H9 (cell line): ENCODE data around the gene FBXO31. TPM values are rescaled to one million over a fixed set of nuclear protein-coding genes. Genes with fewer than 3 reads are reported as not detected.
A peak's percentile ranks its signal among the peaks of the same experiment; 100 is the strongest.

Source experiments
- DNase-seq: peaks from one replicate; pipeline ENCODE4 v3.0.0-alpha.2; 2017
- H2AFZ ChIP-seq: one replicate; pipeline ENCODE4 v1.6.1; 2013; ENCODE audit warnings: mild to moderate bottlenecking, low read length, control low read depth, moderate library complexity
- H2AK5ac ChIP-seq: 2 replicates; pipeline ENCODE4 v1.6.1; 2013; ENCODE audit warnings: low read length, control low read depth, mixed read lengths; ENCODE audit not compliant: insufficient read length
- H2BK120ac ChIP-seq: one replicate; pipeline ENCODE4 v1.6.1; 2013; ENCODE audit warnings: low read depth, mild to moderate bottlenecking, low read length, control low read depth, inconsistent platforms; ENCODE audit not compliant: poor library complexity, severe bottlenecking
- H2BK12ac ChIP-seq: 2 replicates; pipeline ENCODE4 v1.6.1; 2013; ENCODE audit warnings: low read length, control low read depth, mixed read lengths, low read depth; ENCODE audit not compliant: insufficient read length
- H2BK15ac ChIP-seq: 2 replicates; pipeline ENCODE4 v1.6.1; 2013; ENCODE audit warnings: low read depth, low read length, control low read depth
- H2BK20ac ChIP-seq: one replicate; pipeline ENCODE4 v1.6.1; 2013; ENCODE audit warnings: low read depth, mild to moderate bottlenecking, low read length, control low read depth, inconsistent platforms; ENCODE audit not compliant: poor library complexity, severe bottlenecking
- H2BK5ac ChIP-seq: 2 replicates; pipeline ENCODE4 v1.6.1; 2013; ENCODE audit warnings: low read length, control low read depth, mixed read lengths; ENCODE audit not compliant: insufficient read length
- H3K14ac ChIP-seq: 2 replicates; pipeline ENCODE4 v1.6.1; 2013; ENCODE audit warnings: low read length, control low read depth; ENCODE audit not compliant: insufficient read depth
- H3K18ac ChIP-seq: 2 replicates; pipeline ENCODE4 v1.6.1; 2013; ENCODE audit warnings: low read depth, mild to moderate bottlenecking, mixed read lengths, low read length, control low read depth; ENCODE audit not compliant: insufficient read length
- H3K23ac ChIP-seq: 2 replicates; pipeline ENCODE4 v1.6.1; 2013; ENCODE audit warnings: low read length, control low read depth, mixed read lengths, low read depth; ENCODE audit not compliant: insufficient read length
- H3K23me2 ChIP-seq: 2 replicates; pipeline ENCODE4 v1.6.1; 2013; ENCODE audit warnings: low read depth, mild to moderate bottlenecking, mixed read lengths, low read length, control low read depth; ENCODE audit not compliant: insufficient read length, poor library complexity, severe bottlenecking
- H3K27ac ChIP-seq: 2 replicates; pipeline ENCODE4 v1.5.1; 2013; ENCODE audit warnings: low read length, control low read depth, mixed read lengths, low read depth; ENCODE audit not compliant: insufficient read length
- H3K27me3 ChIP-seq: 2 replicates; pipeline ENCODE4 v1.6.1; 2013; ENCODE audit warnings: low read length, control low read depth, inconsistent platforms; ENCODE audit not compliant: insufficient read depth
- H3K4ac ChIP-seq: 2 replicates; pipeline ENCODE4 v1.6.1; 2013; ENCODE audit warnings: low read depth, mild to moderate bottlenecking, control low read depth, inconsistent platforms, low read length, moderate library complexity
- H3K4me1 ChIP-seq: 2 replicates; pipeline ENCODE4 v1.6.1; 2013; ENCODE audit warnings: low read length, control low read depth, inconsistent platforms; ENCODE audit not compliant: insufficient read depth
- H3K4me2 ChIP-seq: 2 replicates; pipeline ENCODE4 v1.6.1; 2013; ENCODE audit warnings: low read length, control low read depth, mixed read lengths; ENCODE audit not compliant: insufficient read length, insufficient read depth
- H3K56ac ChIP-seq: 2 replicates; pipeline ENCODE4 v1.6.1; 2013; ENCODE audit warnings: low read depth, mild to moderate bottlenecking, mixed read lengths, low read length, control low read depth; ENCODE audit not compliant: insufficient read length
- H3K79me1 ChIP-seq: 2 replicates; pipeline ENCODE4 v1.6.1; 2013; ENCODE audit warnings: low read depth, mild to moderate bottlenecking, moderate library complexity, low read length, control low read depth, inconsistent platforms; ENCODE audit not compliant: insufficient read depth, poor library complexity, severe bottlenecking
- H3K79me2 ChIP-seq: 2 replicates; pipeline ENCODE4 v1.6.1; 2013; ENCODE audit warnings: low read length, control low read depth, inconsistent platforms; ENCODE audit not compliant: insufficient read depth
- H3K9ac ChIP-seq: 2 replicates; pipeline ENCODE4 v1.6.1; 2013; ENCODE audit warnings: low read length, control low read depth, mixed read lengths; ENCODE audit not compliant: insufficient read length; ENCODE audit errors: extremely low read depth
- H3K9me3 ChIP-seq: one replicate; pipeline ENCODE4 v1.6.1; 2013; ENCODE audit warnings: low read depth, low read length, inconsistent platforms; ENCODE audit not compliant: control insufficient read depth
- H3T11ph ChIP-seq: one replicate; pipeline ENCODE4 v1.6.1; 2013; ENCODE audit warnings: mild to moderate bottlenecking, low read length, control low read depth, inconsistent platforms
- H4K20me1 ChIP-seq: one replicate; pipeline ENCODE4 v1.6.1; 2013; ENCODE audit not compliant: control insufficient read depth, insufficient read length, insufficient read depth
- H4K5ac ChIP-seq: 2 replicates; pipeline ENCODE4 v1.6.1; 2013; ENCODE audit warnings: low read depth, mild to moderate bottlenecking, mixed read lengths, low read length, control low read depth; ENCODE audit not compliant: insufficient read length
- H4K8ac ChIP-seq: replicated peaks from 2 replicates; pipeline ENCODE4 v1.6.1; 2013; ENCODE audit warnings: low read length, control low read depth, mixed read lengths, low read depth; ENCODE audit not compliant: insufficient read length
- H4K91ac ChIP-seq: 2 replicates; pipeline ENCODE4 v1.6.1; 2013; ENCODE audit warnings: low read depth, mild to moderate bottlenecking, moderate library complexity, mixed read lengths, low read length, control low read depth; ENCODE audit not compliant: insufficient read length
- H3K27ac Mint-ChIP-seq, 3 experiments: 2 replicates in 2 of 3; 3 replicates in 1 of 3; pipeline ENCODE4 v1.8.0; 2020 to 2021; ENCODE audit warnings: mixed read lengths in 3 of 3, mild to moderate bottlenecking in 1 of 3, moderate library complexity in 1 of 3
- H3K27me3 Mint-ChIP-seq: 2 replicates; pipeline ENCODE4 v1.8.0; 2021; ENCODE audit warnings: low read depth, mild to moderate bottlenecking, moderate library complexity, mixed read lengths
- H3K36me3 Mint-ChIP-seq, 3 experiments: 2 replicates in 2 of 3; 3 replicates in 1 of 3; pipeline ENCODE4 v1.8.0; 2020 to 2021; ENCODE audit warnings: low read depth in 3 of 3, mixed read lengths in 3 of 3; ENCODE audit not compliant: insufficient read depth in 1 of 3
- H3K4me1 Mint-ChIP-seq, 2 experiments: 2 replicates each; pipeline ENCODE4 v1.8.0; 2020; ENCODE audit warnings: mixed read lengths in 2 of 2
- H3K4me3 Mint-ChIP-seq, 2 experiments: 2 replicates in 1 of 2; 3 replicates in 1 of 2; pipeline ENCODE4 v1.8.0; 2020 to 2021; ENCODE audit warnings: mild to moderate bottlenecking in 2 of 2, mixed read lengths in 2 of 2, moderate library complexity in 1 of 2
- H3K9me3 Mint-ChIP-seq, 2 experiments: 2 replicates in 1 of 2; 3 replicates in 1 of 2; pipeline ENCODE4 v1.8.0; 2020; ENCODE audit warnings: mild to moderate bottlenecking in 2 of 2, mixed read lengths in 2 of 2, moderate library complexity in 1 of 2
- WGBS: extraction: QIAGEN DNeasy Blood & Tissue Kit; methylation state at CpG from one replicate; pipeline ENCODE4 v1.1.7; 2013; ENCODE audit warnings: missing lambda C conversion rate, low lambda C conversion rate, mixed read lengths; ENCODE audit not compliant: insufficient read length; ENCODE audit errors: extremely low coverage; 5-methylcytosine and 5-hydroxymethylcytosine counted together
- total RNA-seq: library from RNA; stranded (reverse); gene quantifications from 2 replicates; pipeline ENCODE4 v1.2.1, GENCODE V29; 2021
- TF ChIP-seq, protein P1 (sequence below): fragments of 200-600 bp; sonication (generic); conservative IDR thresholded peaks from 3 replicates; pipeline ENCODE4 v1.8.0; 2021; ENCODE audit warnings: antibody characterized with exemption, mild to moderate bottlenecking

The FBXO31 gene
- total RNA-seq, 1 experiment from 2014 or later: 24.2 TPM

DNA sequence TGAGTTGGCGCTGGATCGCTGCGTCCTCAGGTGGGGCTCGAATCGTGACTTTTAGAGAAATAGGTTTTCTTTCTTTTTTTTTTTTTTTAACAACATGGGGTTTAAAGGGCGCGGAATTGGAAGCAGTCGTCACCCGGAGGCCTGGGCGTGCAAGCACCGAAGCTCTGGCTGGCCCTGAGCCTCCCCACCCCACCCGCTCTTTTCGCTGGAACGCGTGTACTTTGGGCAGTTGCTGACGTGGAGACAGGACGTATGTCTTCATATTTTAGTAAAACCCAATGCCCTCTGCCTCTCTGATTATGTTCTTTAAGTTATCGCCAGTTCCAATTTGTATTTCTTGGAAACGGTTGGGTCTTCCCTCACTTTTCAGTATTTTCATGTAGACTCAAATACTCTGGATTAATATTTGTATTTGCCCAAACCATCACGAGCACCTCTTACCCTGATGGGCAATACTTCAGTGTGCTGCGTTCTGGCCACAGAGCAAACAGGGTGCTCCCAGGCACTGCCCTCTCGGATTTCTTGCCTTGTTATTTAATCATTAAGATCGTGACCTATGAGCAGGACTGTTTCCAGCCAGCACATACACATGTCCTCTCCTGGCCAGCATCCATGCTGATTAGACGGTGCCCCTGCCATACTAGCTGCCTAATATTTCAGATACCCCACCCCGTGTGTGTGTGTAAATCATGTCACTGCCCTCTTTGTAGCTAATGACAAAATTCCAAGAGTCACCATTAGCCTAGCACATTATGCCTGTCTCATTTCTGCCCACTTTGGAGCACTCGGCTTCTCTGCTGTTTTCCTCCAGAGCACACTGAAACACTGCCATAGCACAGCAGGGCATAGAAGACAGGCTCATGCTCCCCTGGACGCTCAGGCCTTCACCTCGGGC lies 65.6 kb downstream of the FBXO31 start:
- H3K9me3 Mint-ChIP-seq: no peaks in the 10 kb centered on the region
- H2BK120ac ChIP-seq: peak overlapping the region; percentile 3
- TF ChIP-seq, protein P1, sequence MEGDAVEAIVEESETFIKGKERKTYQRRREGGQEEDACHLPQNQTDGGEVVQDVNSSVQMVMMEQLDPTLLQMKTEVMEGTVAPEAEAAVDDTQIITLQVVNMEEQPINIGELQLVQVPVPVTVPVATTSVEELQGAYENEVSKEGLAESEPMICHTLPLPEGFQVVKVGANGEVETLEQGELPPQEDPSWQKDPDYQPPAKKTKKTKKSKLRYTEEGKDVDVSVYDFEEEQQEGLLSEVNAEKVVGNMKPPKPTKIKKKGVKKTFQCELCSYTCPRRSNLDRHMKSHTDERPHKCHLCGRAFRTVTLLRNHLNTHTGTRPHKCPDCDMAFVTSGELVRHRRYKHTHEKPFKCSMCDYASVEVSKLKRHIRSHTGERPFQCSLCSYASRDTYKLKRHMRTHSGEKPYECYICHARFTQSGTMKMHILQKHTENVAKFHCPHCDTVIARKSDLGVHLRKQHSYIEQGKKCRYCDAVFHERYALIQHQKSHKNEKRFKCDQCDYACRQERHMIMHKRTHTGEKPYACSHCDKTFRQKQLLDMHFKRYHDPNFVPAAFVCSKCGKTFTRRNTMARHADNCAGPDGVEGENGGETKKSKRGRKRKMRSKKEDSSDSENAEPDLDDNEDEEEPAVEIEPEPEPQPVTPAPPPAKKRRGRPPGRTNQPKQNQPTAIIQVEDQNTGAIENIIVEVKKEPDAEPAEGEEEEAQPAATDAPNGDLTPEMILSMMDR: no peak
- H3K9me3 ChIP-seq: no peaks in the 10 kb centered on the region
- peak overlapping the region; percentile 13 to 97 (median 95); a peak in 6 of 7 replicates for H3K27ac Mint-ChIP-seq
- H3T11ph ChIP-seq: no peak overlapping the region
- H3K9ac ChIP-seq: peak overlapping the region; percentile 82
- no peaks in the 10 kb centered on the region for H3K27me3 Mint-ChIP-seq
- H4K20me1 ChIP-seq: no peaks in the 10 kb centered on the region
- H2BK5ac ChIP-seq: no peak overlapping the region
- no peak overlapping the region for H2AFZ ChIP-seq
- H3K27ac ChIP-seq: no peak overlapping the region
- H3K18ac ChIP-seq: peak overlapping the region; percentile 83
- H3K79me2 ChIP-seq: peaks cover 7% of the 10 kb centered on the region; the same call in 1 of the 2 replicates
- peaks cover 7% of the 10 kb centered on the region in 2 experiments for H3K4me1 Mint-ChIP-seq
- no peak overlapping the region for H4K5ac ChIP-seq
- no peaks in the 10 kb centered on the region for H3K4me1 ChIP-seq
- H3K14ac ChIP-seq: peak overlapping the region; percentile 91
- H3K4me3 Mint-ChIP-seq: peak overlapping the region; percentile 89 to 96
- H2BK15ac ChIP-seq: no peak overlapping the region
- H3K79me1 ChIP-seq: no peaks in the 10 kb centered on the region
- no peak overlapping the region for H2BK20ac ChIP-seq
- H3K23me2 ChIP-seq: peaks cover 11% of the 10 kb centered on the region
- H2AK5ac ChIP-seq: no peak overlapping the region
- H3K4me2 ChIP-seq: peak overlapping the region; percentile 81
- H4K8ac ChIP-seq: no peak overlapping the region
- H3K27me3 ChIP-seq: no peaks in the 10 kb centered on the region
- no peak overlapping the region; the same call in 1 of the 2 replicates for H3K4ac ChIP-seq
- H3K36me3 Mint-ChIP-seq: peaks cover 0 to 10% (median 3%) of the 10 kb centered on the region in 3 experiments; a peak in 2 of 7 replicates
- no peak for DNase-seq
- no peak overlapping the region for H3K56ac ChIP-seq
- no peak overlapping the region for H3K23ac ChIP-seq
- no peak overlapping the region for H2BK12ac ChIP-seq
- H4K91ac ChIP-seq: no peak overlapping the region
- WGBS: no CpG with 5 or more reads among the region's 28 CpGs
